GM12878 (cell line): ENCODE measurements around the gene FARSB. TPM values are rescaled to one million over a fixed set of nuclear protein-coding genes. Genes with fewer than 3 reads are reported as not detected.

ENCODE experiments used
- ATAC-seq: fragments of 200-7000 bp; cut with Tn5 transposase; 3 replicates; pipeline ENCODE4 v1.9.1; 2020; ENCODE audit warnings: mild to moderate bottlenecking, moderate library complexity
- BruUV-seq: library from RNA; stranded (reverse); fragments of 400-500 nt; replicated peaks from 2 replicates; lab custom pipeline; 2021; lab: Mats Ljungman, UMichigan
- CTCF ChIA-PET: fragments of 300-600 bp; sonication (Branson Sonifier 250); formaldehyde crosslinking; extraction: SDS; loops from one replicate; lab custom pipeline; 2021; ENCODE audit warnings: inconsistent platforms; lab: Yijun Ruan, JAX
- POLR2A ChIA-PET: fragments of 350-600 bp; formaldehyde crosslinking; extraction: SDS; loops from one replicate; lab custom pipeline; 2021; ENCODE audit warnings: inconsistent platforms; lab: Charles Lee
- RAD21 ChIA-PET: fragments of 300-600 bp; sonication (Branson Sonifier 250); formaldehyde crosslinking; loops from one replicate; lab custom pipeline; 2023; ENCODE audit warnings: antibody characterized with exemption; ENCODE audit not compliant: unreplicated experiment; lab: Charles Lee
- SMC1A ChIA-PET: fragments of 300-600 bp; sonication (Branson Sonifier 250); formaldehyde crosslinking; loops from one replicate; lab custom pipeline; 2023; ENCODE audit not compliant: unreplicated experiment, uncharacterized antibody; lab: Charles Lee
- DNase-seq: peaks from one replicate; pipeline ENCODE4 v3.0.0-alpha.2; 2011; ENCODE audit warnings: low read depth, low spot score
- FAIRE-seq: peaks from 3 replicates; lab custom pipeline; 2011; peaks lifted over from hg19 to GRCh38; lab: Jason Lieb, UNC
- H2AFZ ChIP-seq: 2 replicates; pipeline ENCODE4 v1.6.0; 2011; ENCODE audit warnings: low read depth, low read length, control low read depth; ENCODE audit not compliant: control insufficient read depth
- H3K27ac ChIP-seq: 2 replicates; pipeline ENCODE4 v1.5.1; 2011; ENCODE audit warnings: control low read depth; ENCODE audit not compliant: control insufficient read depth, insufficient read depth
- H3K27me3 ChIP-seq, 2 experiments: replicated peaks in 1 of 2; 2 replicates each; pipeline versions ENCODE4 v1.6.0 to v1.6.1; 2011; ENCODE audit warnings: low read length in 1 of 2; ENCODE audit not compliant: control insufficient read depth in 2 of 2, insufficient read depth in 2 of 2
- H3K36me3 ChIP-seq, 2 experiments: 2 replicates each; pipeline ENCODE4 v1.5.1; 2011; ENCODE audit warnings: low read length in 1 of 2; ENCODE audit not compliant: control insufficient read depth in 2 of 2, insufficient read depth in 2 of 2
- H3K4me1 ChIP-seq: 2 replicates; pipeline ENCODE4 v1.6.1; 2011; ENCODE audit warnings: mild to moderate bottlenecking, low read length, moderate library complexity, mixed read lengths; ENCODE audit not compliant: control insufficient read depth, insufficient read depth
- H3K4me2 ChIP-seq: 2 replicates; pipeline ENCODE4 v1.6.0; 2011; ENCODE audit warnings: control low read depth; ENCODE audit not compliant: control insufficient read depth, insufficient read depth
- H3K4me3 ChIP-seq: fragments of 200-600 bp; sonication (generic); 2 replicates; pipeline ENCODE4 v1.5.1; 2016
- H3K79me2 ChIP-seq: 2 replicates; pipeline ENCODE4 v1.6.0; 2011; ENCODE audit warnings: low read length; ENCODE audit not compliant: control insufficient read depth, insufficient read depth
- H3K9ac ChIP-seq: 2 replicates; pipeline ENCODE4 v1.8.0; 2011; ENCODE audit warnings: low read length, control low read depth, mixed read lengths; ENCODE audit not compliant: control insufficient read depth, insufficient read depth
- H3K9me3 ChIP-seq: replicated peaks from 3 replicates; pipeline ENCODE4 v1.5.1; 2011; ENCODE audit warnings: mild to moderate bottlenecking, low read length; ENCODE audit not compliant: control insufficient read depth, insufficient read depth
- H4K20me1 ChIP-seq: 2 replicates; pipeline ENCODE4 v1.6.0; 2011; ENCODE audit not compliant: control insufficient read depth, insufficient read depth
- BRCA1 ChIP-seq: IDR thresholded peaks from 2 replicates; pipeline ENCODE4 v1.6.1; 2011; ENCODE audit warnings: low read depth, low read length, improper control_type of control experiment
- CREB1 ChIP-seq: IDR thresholded peaks from 2 replicates; pipeline ENCODE4 v1.6.1; 2012; ENCODE audit warnings: low read depth, mild to moderate bottlenecking, inconsistent platforms
- HCFC1 ChIP-seq: fragments of 150-350 bp; IDR thresholded peaks from 2 replicates; pipeline ENCODE4 v1.6.1; 2014; ENCODE audit warnings: low read length
- KLF5 ChIP-seq: fragments of 450-650 bp; IDR thresholded peaks from 2 replicates; pipeline ENCODE4 v1.6.1; 2014; ENCODE audit warnings: mild to moderate bottlenecking; ENCODE audit not compliant: partially characterized antibody
- NFIC ChIP-seq: IDR thresholded peaks from 2 replicates; pipeline ENCODE4 v1.6.1; 2012; ENCODE audit warnings: low read depth, mild to moderate bottlenecking, inconsistent platforms, low read length, moderate library complexity
- NR2F1 ChIP-seq: fragments of 450-650 bp; conservative IDR thresholded peaks from 2 replicates; pipeline ENCODE4 v1.6.1; 2017; ENCODE audit warnings: mild to moderate bottlenecking
- POU2F2 ChIP-seq: IDR thresholded peaks from 3 replicates; pipeline ENCODE4 v1.6.1; 2011; ENCODE audit warnings: low read depth, mild to moderate bottlenecking, low read length, borderline replicate concordance
- RUNX3 ChIP-seq: IDR thresholded peaks from 2 replicates; pipeline ENCODE4 v1.6.1; 2012; ENCODE audit warnings: low read length, inconsistent platforms
- SRF ChIP-seq, 2 experiments: IDR thresholded peaks; 2 replicates each; pipeline ENCODE4 v1.6.1; 2011; ENCODE audit warnings: low read depth in 2 of 2, low read length in 2 of 2, mild to moderate bottlenecking in 1 of 2, moderate library complexity in 1 of 2
- ZBTB40 ChIP-seq: fragments of 450-650 bp; IDR thresholded peaks from 2 replicates; pipeline ENCODE4 v1.6.1; 2016; ENCODE audit warnings: mild to moderate bottlenecking, moderate library complexity, borderline replicate concordance
- ZNF622 ChIP-seq: fragments of 450-650 bp; IDR thresholded peaks from 2 replicates; pipeline ENCODE4 v1.6.1; 2017; ENCODE audit warnings: mild to moderate bottlenecking, inconsistent platforms
- WGBS: methylation state at CpG from one replicate; pipeline ENCODE4 v1.1.6; 2016; ENCODE audit warnings: low lambda C conversion rate; ENCODE audit not compliant: insufficient replicate concordance, insufficient coverage; ENCODE audit errors: missing lambda C conversion rate; 5-methylcytosine and 5-hydroxymethylcytosine counted together
- in situ Hi-C: fragments of 300-500 bp; cut with MboI; formaldehyde crosslinking; loops from 9 replicates; pipeline ENCODE4 v1.14.3; 2018; ENCODE audit warnings: mixed read lengths
- intact Hi-C: fragments of 100-400 bp; cut with micrococcal nuclease; formaldehyde crosslinking; loops from one replicate; pipeline ENCODE4 v1.14.2; 2022; ENCODE audit not compliant: unreplicated experiment
- polyA plus RNA-seq, 11 experiments: library from polyadenylated mRNA; depleted of rRNA in 4 of 11; unstranded in 6 of 11; stranded (reverse) in 5 of 11; fragments of >200 nt; fragmentation: Nextera tagmentation in 4 of 11; fragmentation: Illumina TruSeq in 1 of 11; extraction: Ambion mirVana in 4 of 11; extraction: Trizol in 1 of 11; gene quantifications; 1 replicate in 1 of 11; 2 replicates in 10 of 11; pipeline versions ENCODE4 v1.2.1 to v1.2.3, GENCODE V29; 2011 to 2016; ENCODE audit warnings: inconsistent platforms in 2 of 11, missing spikeins in 2 of 11, low read depth in 1 of 11
- total RNA-seq, 4 experiments: library from RNA; depleted of rRNA in 3 of 4; stranded (reverse); fragments of >200 nt in 3 of 4; fragmentation: Illumina TruSeq in 1 of 4; extraction: Trizol in 1 of 4; gene quantifications; 2 replicates each; pipeline versions ENCODE4 v1.2.1 to v1.2.3, GENCODE V29; 2013 to 2021
- TF ChIP-seq, protein P1 (sequence below): fragments of 450-650 bp; IDR thresholded peaks from 2 replicates; pipeline ENCODE4 v1.6.1; 2018; ENCODE audit warnings: mild to moderate bottlenecking, low read depth, moderate library complexity; ENCODE audit not compliant: partially characterized antibody
- TF ChIP-seq, protein P2 (sequence below): IDR thresholded peaks from 2 replicates; pipeline ENCODE4 v1.6.1; 2011; ENCODE audit warnings: borderline replicate concordance, low read depth, mild to moderate bottlenecking, moderate library complexity, low read length; ENCODE audit not compliant: insufficient read depth, poor library complexity, severe bottlenecking
- TF ChIP-seq, protein P3 (sequence below): IDR thresholded peaks from 2 replicates; pipeline ENCODE4 v1.6.1; 2011; ENCODE audit warnings: low read depth, mild to moderate bottlenecking, low read length, moderate library complexity, borderline replicate concordance; ENCODE audit errors: extremely low read depth

FARSB gene
- total and polyA plus RNA-seq, 10 of the 15 experiments (the other 5 are each of a cell fraction or from before 2014, with no cell fraction given) = 32.4 to 127 (median 73.8) TPM

- H4K20me1 ChIP-seq = no peaks in the 10 kb centered on the region
- DNase-seq (no peak), ATAC-seq (no peak), FAIRE-seq (no peak)
- H3K79me2 ChIP-seq = no peaks in the 10 kb centered on the region
- in situ Hi-C loops = no loop called here
- 71% methylated on average over 9 of the region's 9 CpGs for WGBS
- CTCF ChIA-PET = interaction anchor here (1.2 to 1.9 kb wide), 2 partner anchors 20 to 37 kb away, joined by 3 to 8 read pairs; no protein-coding TSS in a partner anchor
- POLR2A ChIA-PET = no interaction called here
- RAD21 ChIA-PET = no interaction called here
- SMC1A ChIA-PET = interaction anchor here (0.7 kb wide), 1 partner anchor 121 kb away, joined by 3 read pairs; no protein-coding TSS in a partner anchor
- no peak overlapping the region for H3K4me2 ChIP-seq
- H3K4me1 ChIP-seq = no peaks in the 10 kb centered on the region
- no peak overlapping the region for H3K9ac ChIP-seq
- peaks cover 3 to 8% of the 10 kb centered on the region in 2 experiments for H3K27me3 ChIP-seq
- intact Hi-C loops = no loop called here
- no peak overlapping the region for H2AFZ ChIP-seq
- no TSS peak for BruUV-seq
- H3K36me3 ChIP-seq = no peaks in the 10 kb centered on the region
- H3K27ac ChIP-seq = no peak overlapping the region
- H3K9me3 ChIP-seq = no peaks in the 10 kb centered on the region
- H3K4me3 ChIP-seq = no peak overlapping the region
- TF ChIP-seq ZNF622 = no peak
- TF ChIP-seq SRF (IDR thresholded peaks at IDR 0.05; ENCODE audit: low read depth in 2 of 2, low read length in 2 of 2) = no peak
- no peak for TF ChIP-seq NFIC
- TF ChIP-seq RUNX3 = no peak
- TF ChIP-seq ZBTB40 = no peak
- TF ChIP-seq, protein P1, sequence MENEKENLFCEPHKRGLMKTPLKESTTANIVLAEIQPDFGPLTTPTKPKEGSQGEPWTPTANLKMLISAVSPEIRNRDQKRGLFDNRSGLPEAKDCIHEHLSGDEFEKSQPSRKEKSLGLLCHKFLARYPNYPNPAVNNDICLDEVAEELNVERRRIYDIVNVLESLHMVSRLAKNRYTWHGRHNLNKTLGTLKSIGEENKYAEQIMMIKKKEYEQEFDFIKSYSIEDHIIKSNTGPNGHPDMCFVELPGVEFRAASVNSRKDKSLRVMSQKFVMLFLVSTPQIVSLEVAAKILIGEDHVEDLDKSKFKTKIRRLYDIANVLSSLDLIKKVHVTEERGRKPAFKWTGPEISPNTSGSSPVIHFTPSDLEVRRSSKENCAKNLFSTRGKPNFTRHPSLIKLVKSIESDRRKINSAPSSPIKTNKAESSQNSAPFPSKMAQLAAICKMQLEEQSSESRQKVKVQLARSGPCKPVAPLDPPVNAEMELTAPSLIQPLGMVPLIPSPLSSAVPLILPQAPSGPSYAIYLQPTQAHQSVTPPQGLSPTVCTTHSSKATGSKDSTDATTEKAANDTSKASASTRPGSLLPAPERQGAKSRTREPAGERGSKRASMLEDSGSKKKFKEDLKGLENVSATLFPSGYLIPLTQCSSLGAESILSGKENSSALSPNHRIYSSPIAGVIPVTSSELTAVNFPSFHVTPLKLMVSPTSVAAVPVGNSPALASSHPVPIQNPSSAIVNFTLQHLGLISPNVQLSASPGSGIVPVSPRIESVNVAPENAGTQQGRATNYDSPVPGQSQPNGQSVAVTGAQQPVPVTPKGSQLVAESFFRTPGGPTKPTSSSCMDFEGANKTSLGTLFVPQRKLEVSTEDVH = no peak
- no peak for TF ChIP-seq HCFC1
- TF ChIP-seq, protein P2, sequence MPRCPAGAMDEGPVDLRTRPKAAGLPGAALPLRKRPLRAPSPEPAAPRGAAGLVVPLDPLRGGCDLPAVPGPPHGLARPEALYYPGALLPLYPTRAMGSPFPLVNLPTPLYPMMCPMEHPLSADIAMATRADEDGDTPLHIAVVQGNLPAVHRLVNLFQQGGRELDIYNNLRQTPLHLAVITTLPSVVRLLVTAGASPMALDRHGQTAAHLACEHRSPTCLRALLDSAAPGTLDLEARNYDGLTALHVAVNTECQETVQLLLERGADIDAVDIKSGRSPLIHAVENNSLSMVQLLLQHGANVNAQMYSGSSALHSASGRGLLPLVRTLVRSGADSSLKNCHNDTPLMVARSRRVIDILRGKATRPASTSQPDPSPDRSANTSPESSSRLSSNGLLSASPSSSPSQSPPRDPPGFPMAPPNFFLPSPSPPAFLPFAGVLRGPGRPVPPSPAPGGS = no peak
- TF ChIP-seq BRCA1 = no peak
- no peak for TF ChIP-seq KLF5
- TF ChIP-seq, protein P3, sequence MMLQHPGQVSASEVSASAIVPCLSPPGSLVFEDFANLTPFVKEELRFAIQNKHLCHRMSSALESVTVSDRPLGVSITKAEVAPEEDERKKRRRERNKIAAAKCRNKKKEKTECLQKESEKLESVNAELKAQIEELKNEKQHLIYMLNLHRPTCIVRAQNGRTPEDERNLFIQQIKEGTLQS = no peak
- no peak for TF ChIP-seq NR2F1
- no peak for TF ChIP-seq CREB1
- no peak for TF ChIP-seq POU2F2
Measured at GRCh38 chr2:222670191-222671038, 14.5 kb upstream of the FARSB start.
